ENCODE results near the gene RSBN1L. TPM values are rescaled to one million over a fixed set of nuclear protein-coding genes. Genes with fewer than 3 reads are reported as not detected.

Gene RSBN1L
- total and polyA plus RNA-seq, 2 of the 8 experiments (the other 6 are each of a cell fraction or from before 2014, with no cell fraction given): 4.1 to 22.1 TPM

DNA sequence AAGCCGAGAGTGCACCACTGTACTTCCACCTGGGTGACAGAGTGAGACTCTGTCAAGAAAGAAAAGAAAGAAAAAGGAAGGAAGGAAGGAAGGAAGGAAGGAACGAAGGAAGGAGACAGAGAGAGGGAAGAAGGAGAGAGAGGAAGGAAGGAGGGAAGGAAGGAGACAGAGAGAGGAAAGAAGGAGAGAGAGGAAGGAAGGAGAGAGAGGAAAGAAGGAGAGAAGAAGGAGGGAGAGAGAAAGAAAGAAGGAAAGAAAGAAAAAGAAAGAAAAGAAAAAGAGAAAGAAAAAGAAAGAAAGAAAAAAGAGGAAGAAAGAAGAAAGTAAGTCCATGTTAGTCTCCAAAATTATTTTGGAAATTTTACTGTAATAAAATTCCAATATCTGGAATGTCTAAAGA is 33.4 kb upstream of the RSBN1L start (continued):
- TF ChIP-seq, protein P1, sequence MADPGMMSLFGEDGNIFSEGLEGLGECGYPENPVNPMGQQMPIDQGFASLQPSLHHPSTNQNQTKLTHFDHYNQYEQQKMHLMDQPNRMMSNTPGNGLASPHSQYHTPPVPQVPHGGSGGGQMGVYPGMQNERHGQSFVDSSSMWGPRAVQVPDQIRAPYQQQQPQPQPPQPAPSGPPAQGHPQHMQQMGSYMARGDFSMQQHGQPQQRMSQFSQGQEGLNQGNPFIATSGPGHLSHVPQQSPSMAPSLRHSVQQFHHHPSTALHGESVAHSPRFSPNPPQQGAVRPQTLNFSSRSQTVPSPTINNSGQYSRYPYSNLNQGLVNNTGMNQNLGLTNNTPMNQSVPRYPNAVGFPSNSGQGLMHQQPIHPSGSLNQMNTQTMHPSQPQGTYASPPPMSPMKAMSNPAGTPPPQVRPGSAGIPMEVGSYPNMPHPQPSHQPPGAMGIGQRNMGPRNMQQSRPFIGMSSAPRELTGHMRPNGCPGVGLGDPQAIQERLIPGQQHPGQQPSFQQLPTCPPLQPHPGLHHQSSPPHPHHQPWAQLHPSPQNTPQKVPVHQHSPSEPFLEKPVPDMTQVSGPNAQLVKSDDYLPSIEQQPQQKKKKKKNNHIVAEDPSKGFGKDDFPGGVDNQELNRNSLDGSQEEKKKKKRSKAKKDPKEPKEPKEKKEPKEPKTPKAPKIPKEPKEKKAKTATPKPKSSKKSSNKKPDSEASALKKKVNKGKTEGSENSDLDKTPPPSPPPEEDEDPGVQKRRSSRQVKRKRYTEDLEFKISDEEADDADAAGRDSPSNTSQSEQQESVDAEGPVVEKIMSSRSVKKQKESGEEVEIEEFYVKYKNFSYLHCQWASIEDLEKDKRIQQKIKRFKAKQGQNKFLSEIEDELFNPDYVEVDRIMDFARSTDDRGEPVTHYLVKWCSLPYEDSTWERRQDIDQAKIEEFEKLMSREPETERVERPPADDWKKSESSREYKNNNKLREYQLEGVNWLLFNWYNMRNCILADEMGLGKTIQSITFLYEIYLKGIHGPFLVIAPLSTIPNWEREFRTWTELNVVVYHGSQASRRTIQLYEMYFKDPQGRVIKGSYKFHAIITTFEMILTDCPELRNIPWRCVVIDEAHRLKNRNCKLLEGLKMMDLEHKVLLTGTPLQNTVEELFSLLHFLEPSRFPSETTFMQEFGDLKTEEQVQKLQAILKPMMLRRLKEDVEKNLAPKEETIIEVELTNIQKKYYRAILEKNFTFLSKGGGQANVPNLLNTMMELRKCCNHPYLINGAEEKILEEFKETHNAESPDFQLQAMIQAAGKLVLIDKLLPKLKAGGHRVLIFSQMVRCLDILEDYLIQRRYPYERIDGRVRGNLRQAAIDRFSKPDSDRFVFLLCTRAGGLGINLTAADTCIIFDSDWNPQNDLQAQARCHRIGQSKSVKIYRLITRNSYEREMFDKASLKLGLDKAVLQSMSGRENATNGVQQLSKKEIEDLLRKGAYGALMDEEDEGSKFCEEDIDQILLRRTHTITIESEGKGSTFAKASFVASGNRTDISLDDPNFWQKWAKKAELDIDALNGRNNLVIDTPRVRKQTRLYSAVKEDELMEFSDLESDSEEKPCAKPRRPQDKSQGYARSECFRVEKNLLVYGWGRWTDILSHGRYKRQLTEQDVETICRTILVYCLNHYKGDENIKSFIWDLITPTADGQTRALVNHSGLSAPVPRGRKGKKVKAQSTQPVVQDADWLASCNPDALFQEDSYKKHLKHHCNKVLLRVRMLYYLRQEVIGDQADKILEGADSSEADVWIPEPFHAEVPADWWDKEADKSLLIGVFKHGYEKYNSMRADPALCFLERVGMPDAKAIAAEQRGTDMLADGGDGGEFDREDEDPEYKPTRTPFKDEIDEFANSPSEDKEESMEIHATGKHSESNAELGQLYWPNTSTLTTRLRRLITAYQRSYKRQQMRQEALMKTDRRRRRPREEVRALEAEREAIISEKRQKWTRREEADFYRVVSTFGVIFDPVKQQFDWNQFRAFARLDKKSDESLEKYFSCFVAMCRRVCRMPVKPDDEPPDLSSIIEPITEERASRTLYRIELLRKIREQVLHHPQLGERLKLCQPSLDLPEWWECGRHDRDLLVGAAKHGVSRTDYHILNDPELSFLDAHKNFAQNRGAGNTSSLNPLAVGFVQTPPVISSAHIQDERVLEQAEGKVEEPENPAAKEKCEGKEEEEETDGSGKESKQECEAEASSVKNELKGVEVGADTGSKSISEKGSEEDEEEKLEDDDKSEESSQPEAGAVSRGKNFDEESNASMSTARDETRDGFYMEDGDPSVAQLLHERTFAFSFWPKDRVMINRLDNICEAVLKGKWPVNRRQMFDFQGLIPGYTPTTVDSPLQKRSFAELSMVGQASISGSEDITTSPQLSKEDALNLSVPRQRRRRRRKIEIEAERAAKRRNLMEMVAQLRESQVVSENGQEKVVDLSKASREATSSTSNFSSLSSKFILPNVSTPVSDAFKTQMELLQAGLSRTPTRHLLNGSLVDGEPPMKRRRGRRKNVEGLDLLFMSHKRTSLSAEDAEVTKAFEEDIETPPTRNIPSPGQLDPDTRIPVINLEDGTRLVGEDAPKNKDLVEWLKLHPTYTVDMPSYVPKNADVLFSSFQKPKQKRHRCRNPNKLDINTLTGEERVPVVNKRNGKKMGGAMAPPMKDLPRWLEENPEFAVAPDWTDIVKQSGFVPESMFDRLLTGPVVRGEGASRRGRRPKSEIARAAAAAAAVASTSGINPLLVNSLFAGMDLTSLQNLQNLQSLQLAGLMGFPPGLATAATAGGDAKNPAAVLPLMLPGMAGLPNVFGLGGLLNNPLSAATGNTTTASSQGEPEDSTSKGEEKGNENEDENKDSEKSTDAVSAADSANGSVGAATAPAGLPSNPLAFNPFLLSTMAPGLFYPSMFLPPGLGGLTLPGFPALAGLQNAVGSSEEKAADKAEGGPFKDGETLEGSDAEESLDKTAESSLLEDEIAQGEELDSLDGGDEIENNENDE (IDR thresholded peaks at IDR 0.05; ENCODE audit: insufficient replicate concordance, low read length): no peak

Data from H1 (cell line).